Stimulated activated CD4-positive, alpha-beta T cell treated with anti-CD3 and anti-CD28 coated beads, Interleukin-2, amount 100 ng/mL, for 48 hours (primary cell): ENCODE data around the gene LGALS3.

Source experiments
- DNase-seq, 2 donors: peaks; one replicate each; pipeline ENCODE4 v3.0.0-alpha.2; 2020

Gene LGALS3

DNA sequence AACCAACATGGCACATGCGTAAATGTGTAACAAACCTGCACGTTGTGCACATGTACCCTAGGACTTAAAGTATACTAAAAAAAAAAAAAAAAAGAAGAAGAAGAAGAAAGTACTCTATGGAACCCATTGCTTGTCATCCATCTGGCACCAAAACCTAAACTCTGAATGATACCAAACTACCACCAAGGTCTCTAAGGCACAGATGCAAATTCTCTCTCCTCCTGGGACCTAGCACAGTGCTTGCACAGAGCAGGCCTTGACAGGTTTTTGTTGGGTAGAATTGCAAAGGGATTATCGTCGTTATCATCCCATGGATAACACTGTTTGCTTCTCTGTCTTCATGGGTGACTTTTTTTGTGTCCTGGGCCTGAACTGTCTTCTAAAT lies 13.2 kb upstream of the LGALS3 start:
- DNase-seq, result no peak

DNA sequence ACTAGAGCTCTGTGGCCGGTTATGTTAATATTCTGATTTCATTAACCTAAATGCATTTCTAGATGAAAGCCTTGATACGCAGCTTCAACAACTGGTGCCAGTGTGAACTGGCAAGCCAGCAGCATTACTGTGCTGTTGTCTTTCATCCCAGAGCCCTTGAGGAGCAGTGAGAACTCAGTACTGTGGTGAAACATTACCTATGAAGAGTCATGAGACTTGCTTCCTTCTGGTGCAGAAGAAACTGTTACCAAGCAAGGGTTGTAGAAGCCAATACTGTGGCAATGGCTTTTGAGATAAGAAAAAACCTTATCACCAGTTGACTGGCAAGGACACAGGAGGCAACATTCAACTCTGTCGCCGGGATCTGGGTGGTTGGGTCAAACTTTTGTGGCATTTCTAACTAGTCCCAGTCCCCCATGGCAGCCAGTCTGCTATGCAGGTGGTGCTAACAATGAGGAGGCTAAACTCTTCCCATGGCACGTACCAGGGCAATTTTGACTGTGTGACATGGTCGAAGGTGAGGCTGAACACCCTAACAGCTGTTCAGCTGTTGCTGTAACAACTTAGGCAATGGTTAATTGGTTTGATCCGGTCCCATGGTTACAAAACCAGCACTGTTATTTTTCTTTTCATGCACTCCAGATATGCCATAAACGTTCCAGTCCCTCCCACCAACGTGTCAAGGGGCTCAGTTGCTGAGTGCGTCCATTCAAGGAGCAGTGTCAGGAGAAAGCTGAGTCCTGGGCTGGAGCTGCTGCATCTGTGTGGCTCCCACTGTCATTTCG lies 12.6 kb upstream of the LGALS3 start:
- DNase-seq, result no peak

DNA sequence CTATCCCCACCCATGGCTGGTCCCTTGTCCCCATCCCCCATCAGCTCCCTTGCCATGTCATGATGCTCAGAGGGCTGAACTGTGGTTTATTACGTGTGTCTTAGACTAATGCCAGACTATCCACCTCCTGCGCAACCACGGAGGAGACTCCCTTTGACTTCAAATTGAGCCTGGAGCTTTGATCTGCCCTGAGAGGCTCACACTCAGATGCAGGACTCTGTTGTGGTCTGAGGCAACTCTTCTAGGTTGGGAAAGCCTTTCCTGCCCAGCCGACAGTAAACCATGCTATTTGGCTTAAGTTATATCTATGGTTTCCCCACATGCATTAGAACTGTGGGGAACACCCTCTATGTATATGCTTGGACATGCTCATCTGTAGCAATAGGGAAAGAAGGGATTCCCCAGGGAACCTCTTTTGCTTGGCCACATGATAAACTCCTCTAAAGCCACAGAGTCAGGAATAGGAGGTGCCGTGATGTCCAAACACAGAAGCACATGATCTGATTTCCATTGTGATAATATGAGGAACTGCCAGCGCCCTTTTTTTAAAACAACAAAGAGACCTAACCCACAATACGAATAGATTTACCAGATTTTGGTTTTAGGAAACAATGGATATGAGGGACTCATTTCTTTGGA lies 11.1 kb upstream of the LGALS3 start:
- DNase-seq, result no peak

DNA sequence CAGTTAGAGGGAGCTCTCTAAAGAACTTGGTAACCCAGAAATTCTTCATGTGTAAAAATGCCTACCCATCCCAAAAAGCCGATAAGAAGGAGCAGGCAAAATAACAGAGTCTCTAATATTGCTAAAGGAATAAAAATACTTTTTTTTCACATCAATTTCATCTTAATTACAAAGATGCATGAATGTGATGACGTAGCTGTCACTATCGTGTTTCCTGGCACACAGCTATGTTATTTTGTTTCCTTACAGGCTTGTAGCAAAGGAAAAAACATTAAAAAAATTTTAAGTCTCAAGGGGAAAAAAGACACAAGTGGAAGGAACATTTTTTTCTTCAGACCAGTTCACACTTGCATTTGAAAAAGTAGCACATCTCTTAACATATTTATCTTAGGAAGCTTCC lies 10.3 kb upstream of the LGALS3 start:
- no peak for DNase-seq

DNA sequence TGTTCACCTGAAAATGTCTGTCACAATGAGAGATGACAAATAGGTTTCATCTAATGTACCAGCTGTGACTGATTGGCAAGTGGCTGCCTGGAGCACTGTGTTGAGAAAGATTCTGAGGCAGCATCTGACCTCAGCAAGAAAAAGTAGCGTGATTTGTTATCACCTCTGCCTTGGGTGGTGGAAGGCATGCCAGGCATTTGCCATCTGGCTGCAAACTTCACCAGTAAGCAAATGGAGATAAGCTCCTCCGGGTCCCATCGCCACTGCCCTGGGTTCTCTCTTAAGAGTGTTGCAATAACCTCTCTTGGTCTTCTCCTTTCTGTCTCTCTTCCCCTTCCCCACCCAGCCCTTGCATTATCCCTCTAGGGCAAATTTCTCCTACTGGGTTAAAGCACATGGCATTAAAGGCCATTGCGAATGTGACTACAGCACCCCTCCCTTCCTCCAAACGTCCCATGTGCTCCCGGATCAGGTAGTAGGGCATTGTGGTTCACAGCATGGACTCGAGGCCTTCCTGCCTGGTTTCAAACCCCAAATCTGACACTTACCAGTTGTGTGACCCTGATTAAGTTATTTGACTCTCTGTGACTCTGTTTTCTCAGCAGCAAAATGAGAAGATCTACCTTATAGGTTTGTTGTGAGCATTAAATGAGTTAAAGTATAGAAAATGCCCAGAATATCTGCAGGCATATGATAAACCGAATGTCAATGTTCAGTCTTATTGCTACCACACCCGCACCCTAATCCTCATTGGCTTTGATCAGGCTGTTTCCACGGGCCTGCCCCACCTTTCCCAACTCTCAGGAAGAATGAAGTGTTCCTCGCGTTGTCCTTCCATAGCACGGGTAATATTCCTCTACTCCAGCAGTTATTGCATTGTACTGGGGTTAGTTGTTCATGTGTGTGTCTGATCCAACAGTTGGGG lies 8.2 kb upstream of the LGALS3 start:
- no peak for DNase-seq

DNA sequence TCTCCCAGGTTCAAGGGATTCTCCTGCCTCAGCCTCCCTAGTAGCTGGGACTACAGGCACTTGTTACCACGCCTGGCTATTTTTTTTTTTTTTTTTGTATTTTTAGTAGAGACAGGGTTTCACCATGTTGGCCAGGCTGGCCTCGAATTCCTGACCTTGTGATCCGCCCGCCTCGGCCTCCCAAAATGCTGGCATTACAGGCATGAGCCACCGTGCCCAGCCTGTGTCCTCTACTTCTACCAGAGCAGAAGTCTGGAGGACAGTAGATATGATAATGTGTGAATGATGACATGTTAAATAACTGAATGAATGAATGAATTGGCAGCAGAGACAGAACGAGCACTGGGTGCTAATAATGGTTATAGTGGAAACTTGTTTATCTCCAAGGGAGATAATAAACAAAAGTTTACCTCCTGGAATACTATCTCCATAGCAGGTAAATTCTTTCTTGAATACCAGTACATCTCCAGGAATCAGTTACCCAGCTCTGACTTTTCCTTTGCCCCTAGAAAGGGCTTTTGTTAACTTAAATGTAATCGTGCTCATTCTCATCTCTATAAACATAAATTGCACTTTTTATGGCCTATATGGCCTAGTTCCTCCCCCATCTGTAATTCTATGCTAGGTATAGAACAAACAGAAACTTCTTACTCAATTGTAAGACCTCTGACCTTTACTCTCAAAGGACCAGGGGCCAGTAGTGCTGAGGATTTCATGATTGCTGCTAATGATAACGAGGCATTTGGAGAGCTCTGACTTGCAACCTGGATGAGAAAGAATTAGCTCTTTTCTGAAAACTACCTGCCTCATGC lies 7.2 kb upstream of the LGALS3 start:
- DNase-seq, result no peak

DNA sequence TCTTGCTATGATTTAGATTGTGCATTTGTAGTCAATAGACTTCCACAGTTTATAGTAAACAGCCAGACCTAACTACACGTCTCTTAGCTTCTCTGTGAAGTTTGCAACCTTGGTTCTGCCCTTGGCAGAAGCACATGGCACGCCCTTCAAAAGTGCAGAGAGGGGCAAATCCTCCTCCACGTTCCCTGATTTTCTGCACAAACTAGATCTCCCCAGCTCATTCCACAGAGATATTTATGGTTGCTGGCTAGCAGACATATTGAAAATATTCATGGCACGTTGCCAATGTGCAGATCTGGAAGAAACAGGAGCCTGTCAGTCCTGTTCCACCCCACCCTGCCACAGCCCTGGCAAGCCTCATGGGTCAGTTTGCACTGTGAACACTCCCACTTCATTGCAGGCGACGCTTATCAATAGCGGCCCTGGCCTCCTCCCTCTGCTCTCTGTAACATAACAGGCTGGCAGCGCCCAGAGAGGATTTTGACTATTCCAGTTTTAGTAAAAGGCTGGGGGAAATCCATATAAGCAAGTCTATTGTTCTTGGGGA lies 6.5 kb upstream of the LGALS3 start:
- no peak for DNase-seq

DNA sequence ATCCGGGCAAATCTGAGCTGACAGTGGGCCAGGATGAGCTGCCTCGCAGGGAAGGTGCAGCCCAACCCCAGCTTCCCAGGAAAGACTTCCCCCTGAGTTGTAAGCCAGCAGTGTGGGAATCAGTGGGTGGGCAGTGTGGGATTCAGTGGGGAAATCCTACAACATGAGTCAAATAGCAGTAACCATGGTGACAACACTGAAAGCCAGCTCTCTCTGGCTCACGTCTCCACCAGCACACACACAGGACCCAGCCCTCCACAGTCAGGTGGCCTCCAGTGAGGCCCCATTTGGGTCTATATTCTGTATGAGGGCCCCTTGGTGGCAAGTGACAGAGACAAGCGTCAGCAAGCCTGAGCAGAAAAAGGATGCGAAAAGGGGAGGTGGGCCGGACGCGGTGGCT lies 6.0 kb upstream of the LGALS3 start:
- no peak for DNase-seq

DNA sequence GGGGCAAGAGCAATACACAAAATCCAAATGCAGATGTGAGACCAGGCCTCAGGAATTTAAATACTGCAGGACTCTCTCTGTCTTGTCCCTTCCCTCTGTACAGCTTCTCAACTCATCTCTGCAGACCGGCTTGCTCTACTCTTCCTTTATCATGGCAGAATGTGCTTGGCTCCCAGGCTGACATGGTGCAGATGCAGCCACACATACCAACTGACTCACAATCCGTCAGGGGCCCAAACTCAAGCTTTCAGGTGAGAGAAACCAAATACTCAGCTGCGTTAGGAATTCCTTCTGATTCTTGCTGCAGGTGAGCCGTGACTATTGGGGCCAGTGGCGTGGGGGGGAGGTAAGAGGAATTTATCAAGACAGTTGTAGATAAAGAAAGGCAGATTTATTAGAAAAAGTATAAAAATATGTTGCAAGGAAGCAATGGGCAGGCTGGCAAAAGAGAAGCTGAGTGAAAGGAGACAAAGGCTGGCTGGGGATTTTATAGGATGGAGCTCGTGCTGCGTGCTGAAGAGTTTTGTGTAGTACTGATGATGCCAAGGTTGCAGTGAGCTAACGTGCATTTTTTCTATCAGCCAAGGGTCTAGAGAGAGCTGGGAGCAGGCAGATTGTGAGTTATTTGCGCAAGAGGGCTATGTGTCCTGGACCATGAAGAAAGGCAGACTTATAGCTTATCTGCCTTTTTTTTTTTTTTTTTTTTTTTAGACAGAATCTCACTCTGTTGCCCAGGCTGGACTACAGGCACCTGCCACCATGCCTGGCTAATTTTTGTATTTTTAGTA lies 5.0 kb upstream of the LGALS3 start:
- DNase-seq, result no peak

DNA sequence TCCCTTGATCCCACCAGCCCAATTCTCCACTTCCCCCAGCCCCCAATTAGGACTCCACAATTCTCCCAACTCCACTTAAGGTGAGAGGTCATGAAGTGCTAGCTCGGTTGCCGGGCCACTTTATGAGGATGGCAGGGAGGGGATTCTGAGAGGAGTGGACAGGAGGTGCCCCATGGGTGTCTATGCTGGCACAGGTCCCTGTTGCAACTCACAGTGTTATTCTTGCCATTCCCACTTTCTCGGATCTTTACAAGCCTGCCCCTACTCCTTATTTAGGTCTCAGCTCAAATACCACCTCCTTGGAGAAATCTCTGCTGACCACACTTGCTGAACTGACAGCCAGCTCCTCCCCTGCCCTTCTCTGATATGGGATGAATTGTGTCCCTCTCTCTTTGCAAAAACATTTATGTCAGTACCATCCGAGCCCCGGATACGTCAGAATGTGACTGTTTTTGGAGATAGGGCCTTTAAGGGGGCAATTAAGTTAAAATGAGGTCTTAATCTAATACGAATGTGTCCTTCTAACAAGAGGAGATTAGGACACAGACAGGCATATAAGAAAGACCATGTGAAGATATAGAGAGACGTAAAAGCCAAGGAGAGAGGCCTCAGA lies 4.2 kb upstream of the LGALS3 start:
- DNase-seq, result no peak

DNA sequence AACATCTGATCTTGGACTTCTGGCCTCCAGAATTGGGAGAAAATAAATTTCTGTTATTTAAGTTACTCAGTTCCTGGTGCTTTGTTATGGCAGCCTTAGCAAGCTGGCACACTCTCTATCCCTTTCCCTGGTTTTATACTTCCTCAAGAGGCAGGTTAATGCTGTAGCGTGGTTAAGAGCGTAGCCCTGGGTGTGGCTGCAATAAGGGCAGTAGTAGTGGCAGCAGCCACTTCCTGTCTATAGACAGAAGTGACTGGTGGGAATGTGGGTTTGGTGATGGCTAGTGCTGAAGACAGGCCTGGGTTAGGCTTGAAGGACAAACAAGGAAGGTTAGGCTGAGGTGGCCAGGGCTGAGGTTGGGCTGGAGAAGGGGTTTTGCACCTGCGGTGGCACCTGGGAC lies 3.6 kb upstream of the LGALS3 start:
- no peak for DNase-seq

DNA sequence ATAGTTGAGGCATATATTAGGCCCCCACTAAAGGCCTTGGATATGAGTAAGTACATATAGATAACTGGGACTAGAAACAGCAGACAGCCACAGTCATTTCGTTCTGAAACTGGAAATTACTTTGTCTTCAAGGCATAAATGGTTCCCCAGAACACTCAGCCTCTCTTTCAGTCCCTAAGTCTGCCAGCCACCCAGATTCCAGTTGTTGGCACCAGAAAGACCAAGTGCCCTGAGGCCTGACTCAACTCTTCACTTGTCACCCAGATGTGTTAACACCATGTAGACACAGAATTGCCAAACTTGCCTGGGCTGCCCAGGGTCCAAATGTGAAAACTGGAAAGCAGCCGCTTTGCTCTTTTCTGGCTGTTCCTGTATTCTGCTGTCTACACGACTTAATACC lies 3.0 kb upstream of the LGALS3 start:
- DNase-seq, result no peak

DNA sequence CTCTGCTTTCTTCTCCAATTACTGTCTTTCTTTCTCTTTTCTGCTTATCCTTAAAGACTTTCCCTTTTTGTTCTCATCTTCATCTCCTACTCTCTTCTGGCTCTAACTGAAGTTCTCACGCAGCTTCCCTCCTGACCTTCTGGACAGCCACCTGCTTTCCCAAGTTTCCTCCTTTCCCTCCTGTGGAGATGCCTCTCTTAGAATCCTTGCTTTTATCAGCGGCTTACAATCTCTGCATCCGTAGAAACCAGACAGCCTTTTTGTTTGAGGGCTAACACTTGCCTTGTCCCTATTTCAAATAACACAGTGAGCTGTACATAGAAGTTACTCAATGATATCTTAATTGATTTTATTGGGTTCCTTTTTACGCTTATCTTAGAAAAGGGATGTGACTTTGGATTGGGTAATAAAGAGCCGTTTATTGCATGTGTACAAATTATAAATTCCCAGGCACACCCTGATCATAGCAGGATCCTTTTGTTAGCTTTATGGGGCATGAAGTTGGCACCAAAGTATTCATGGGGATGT lies 2.1 kb upstream of the LGALS3 start:
- no peak for DNase-seq

DNA sequence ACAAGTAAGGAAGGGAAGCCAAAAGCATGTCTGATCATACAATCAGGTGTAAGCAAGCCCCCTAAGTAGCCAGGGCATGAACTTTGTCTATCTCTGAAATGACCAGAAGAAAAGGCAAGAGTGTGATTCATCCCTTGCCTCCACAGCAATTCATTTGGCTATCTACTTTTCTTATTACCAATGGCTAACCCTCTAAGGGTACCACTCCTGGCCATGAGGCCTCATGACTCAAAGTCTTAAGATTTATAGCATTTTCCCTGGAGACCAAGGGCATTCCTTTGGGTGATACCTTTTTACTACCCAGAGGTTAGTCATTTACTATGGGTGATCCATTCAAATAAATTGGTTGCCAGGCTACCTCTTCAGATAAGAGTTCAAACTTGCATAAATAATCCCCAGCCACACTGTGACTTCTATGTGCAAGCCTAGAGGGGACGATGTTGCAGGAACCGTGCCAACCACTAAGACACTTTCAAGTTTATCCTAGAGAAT lies 1.5 kb upstream of the LGALS3 start:
- DNase-seq, result no peak

DNA sequence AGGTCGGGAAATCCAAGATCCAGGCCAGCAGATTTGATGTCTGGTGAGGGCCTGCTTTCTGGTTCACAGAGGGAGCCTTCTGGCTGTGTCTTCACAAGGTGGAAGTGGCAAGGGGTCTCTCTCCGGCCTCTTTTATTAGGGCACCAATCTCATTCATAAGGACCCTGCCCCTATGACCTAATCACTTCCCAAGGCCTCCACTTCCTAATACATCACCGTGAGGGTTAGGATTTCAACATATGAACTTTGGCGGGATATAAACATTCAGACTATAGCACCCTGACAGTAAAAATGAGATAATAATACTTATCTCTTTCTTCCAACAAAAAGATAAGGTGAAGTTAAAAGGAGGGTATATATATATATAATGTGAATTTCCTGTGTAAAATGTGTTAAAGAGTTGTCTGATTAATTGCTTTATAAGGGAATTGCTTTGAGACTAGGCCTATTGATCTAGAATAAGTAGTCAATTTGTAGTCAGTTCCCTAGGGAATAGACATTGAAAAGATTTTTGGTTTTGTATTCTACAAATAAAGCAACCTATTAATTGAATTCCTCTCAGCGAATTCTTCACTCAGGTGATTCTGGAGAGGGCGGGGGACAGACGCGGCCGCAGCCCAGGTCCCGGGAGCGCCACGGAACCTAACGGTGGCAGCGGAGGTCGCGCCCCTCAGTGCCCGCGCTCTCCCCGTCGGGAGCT lies 516 bp upstream of the LGALS3 start:
- no peak for DNase-seq

DNA sequence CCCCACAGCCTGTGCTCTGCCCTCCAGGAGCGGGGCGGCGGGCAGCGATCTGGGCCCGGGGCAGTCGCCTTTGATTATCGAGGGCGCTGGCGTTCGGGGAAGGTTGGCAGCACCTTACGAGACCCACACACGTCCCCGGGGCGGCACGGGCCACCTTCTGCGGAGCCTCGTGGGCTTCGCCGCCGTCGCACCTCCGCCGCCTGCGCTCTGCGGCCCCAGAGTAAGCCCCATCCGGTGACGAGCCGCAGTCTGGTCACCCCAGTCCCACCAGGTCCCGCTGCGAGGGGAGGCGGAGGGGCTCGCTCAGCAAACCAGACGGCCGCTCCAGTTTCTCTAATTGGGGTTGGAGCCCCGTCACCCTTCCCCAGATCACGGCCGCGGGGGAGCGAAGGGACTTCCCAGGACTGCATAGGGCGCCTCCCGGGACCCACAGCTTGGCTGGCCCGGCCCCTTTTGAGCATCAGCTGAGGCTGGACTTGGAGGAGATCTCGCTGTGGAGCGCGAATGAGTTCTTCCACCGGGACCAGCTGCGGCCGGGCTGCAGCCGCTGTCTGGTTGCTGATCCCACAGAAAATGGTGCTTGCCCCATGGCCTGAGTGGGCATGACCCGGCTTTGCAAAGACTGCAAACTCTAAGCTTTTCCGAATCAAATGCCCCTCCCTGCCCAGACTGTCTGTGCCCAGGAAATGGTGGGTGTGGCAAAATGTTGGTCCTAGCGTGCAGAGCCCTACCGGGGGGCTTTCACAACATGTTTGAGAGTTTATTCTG lies 560 bp downstream of the LGALS3 start:
- DNase-seq, result peak; percentile 17 to 24

DNA sequence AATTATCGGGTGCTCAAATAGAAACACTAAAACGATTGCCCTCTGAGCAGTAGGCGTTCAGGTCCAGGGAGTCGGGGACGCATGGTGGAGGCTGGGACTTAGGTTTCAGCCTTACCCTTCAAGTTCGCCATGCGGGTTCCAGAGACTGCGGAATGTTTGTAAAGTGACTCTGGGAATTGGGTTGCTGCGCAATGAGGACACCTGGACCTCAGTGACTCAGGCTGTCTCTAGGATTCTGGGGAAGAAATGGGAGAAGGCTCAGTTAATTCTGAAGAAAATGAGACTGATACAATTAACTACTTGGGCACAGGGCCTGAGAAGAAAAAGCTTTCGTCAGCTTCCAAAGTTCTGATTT lies 1.1 kb downstream of the LGALS3 start:
- no peak for DNase-seq

DNA sequence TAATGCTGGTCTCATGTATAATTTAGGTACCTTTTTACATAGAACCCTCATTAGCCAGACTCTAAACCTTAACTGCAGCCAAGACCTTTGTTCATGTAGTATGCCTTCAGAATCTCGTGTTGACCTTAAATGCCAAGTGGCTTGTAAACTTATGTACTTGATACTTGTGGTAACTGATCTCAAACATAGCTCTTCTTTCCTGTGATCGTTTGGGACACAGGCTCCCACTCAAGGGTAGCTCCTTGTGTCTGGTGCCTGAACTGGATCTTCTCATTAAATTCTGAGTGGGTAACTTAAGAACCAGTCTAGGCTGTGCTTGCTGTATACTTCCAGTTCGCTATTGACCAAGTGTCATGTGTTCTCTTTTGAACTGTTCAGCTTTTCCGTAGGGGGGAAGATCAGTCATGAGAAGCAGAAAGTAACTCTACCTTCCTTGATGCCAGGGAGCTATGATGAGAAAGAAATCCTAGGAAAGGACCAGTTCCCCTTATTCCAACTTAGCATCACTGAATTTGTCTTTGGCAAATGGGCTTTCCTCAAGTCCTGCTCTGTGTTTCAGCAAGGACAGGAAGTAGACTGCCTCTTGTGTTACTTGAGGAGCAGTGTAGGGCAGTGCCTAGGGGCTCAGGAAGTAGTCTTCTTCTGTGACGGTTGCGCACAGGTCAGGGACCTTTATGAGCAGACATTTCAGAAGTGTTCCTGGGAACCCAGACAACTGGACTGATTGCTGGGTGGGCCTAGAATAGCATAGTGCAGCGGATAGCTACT lies 2.5 kb downstream of the LGALS3 start:
- no peak for DNase-seq

DNA sequence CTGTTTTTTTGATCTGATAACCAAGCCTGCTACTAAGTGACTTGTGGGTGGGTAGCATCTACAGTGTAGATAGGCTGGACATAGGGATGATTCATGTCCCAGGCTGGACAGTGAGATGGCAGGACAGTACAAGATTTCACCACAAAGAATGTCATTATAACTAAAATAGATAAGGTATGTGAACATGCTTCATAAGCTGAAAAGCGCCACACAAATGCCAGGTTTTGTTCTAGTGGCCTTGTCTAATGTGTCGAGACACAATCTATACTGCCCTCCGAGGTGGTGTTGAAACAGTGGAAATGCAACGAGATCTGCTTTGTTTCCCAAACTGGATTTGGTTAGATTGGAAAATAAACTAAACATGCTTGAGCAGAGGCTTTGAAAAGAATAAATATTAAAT lies 4.4 kb downstream of the LGALS3 start:
- DNase-seq, result no peak
